MM.1S (cell line): ENCODE measurements around the gene LRRC28.

Source experiments
- DNase-seq: peaks from one replicate; pipeline ENCODE4 v3.0.0-alpha.2; 2015
- H2AFZ ChIP-seq: fragments of 300-600 bp; sonication (generic); 2 replicates; pipeline ENCODE4 v1.6.0; 2016; ENCODE audit warnings: antibody characterized with exemption, low read length
- H3F3A ChIP-seq: fragments of 300-600 bp; sonication (generic); 2 replicates; pipeline ENCODE4 v1.6.1; 2016; ENCODE audit warnings: mild to moderate bottlenecking, antibody characterized with exemption, low read length, moderate library complexity, mixed read lengths; ENCODE audit not compliant: insufficient read depth
- H3K27ac ChIP-seq: fragments of 300-600 bp; sonication (generic); 2 replicates; pipeline ENCODE4 v1.5.1; 2016; ENCODE audit warnings: mild to moderate bottlenecking, low read length
- H3K27me3 ChIP-seq: fragments of 300-600 bp; sonication (generic); replicated peaks from 2 replicates; pipeline ENCODE4 v1.6.0; 2016; ENCODE audit warnings: low read length; ENCODE audit not compliant: insufficient read depth
- H3K36me3 ChIP-seq: fragments of 300-600 bp; sonication (generic); replicated peaks from 2 replicates; pipeline ENCODE4 v1.6.1; 2016; ENCODE audit warnings: mild to moderate bottlenecking, low read length, mixed read lengths; ENCODE audit not compliant: insufficient read depth
- H3K4me1 ChIP-seq: fragments of 300-600 bp; sonication (generic); 2 replicates; pipeline ENCODE4 v1.6.1; 2016; ENCODE audit warnings: low read length, mixed read lengths
- H3K4me2 ChIP-seq: fragments of 300-600 bp; sonication (generic); 2 replicates; pipeline ENCODE4 v1.6.0; 2016; ENCODE audit warnings: low read depth, low read length
- H3K4me3 ChIP-seq: fragments of 300-600 bp; sonication (generic); 2 replicates; pipeline ENCODE4 v1.5.1; 2016; ENCODE audit warnings: low read length, mixed read lengths
- H3K79me2 ChIP-seq: fragments of 300-600 bp; sonication (generic); 2 replicates; pipeline ENCODE4 v1.6.1; 2016; ENCODE audit warnings: mixed run types, low read length, mixed read lengths
- H3K9ac ChIP-seq: fragments of 300-600 bp; sonication (generic); 2 replicates; pipeline ENCODE4 v1.6.1; 2016; ENCODE audit warnings: low read length, mixed read lengths
- H3K9me2 ChIP-seq: fragments of 300-600 bp; sonication (generic); replicated peaks from 2 replicates; pipeline ENCODE4 v1.6.1; 2016; ENCODE audit warnings: mild to moderate bottlenecking, low read length, mixed read lengths; ENCODE audit not compliant: insufficient read depth
- H3K9me3 ChIP-seq: fragments of 300-600 bp; sonication (generic); replicated peaks from 2 replicates; pipeline ENCODE4 v1.6.1; 2016; ENCODE audit warnings: mild to moderate bottlenecking, low read length, mixed read lengths; ENCODE audit not compliant: insufficient read depth
- H4K20me1 ChIP-seq: fragments of 300-600 bp; sonication (generic); 2 replicates; pipeline ENCODE4 v1.6.1; 2016; ENCODE audit warnings: mild to moderate bottlenecking, low read length, moderate library complexity, mixed read lengths; ENCODE audit not compliant: insufficient read depth
- CTCF ChIP-seq: fragments of 300-600 bp; sonication (generic); IDR thresholded peaks from 2 replicates; pipeline ENCODE4 v1.5.1; 2016; ENCODE audit warnings: antibody characterized with exemption, low read length, mixed read lengths
- EZH2 ChIP-seq: fragments of 300-600 bp; sonication (generic); optimal IDR thresholded peaks from 2 replicates; pipeline ENCODE3; 2017; ENCODE audit warnings: low read depth, mild to moderate bottlenecking, antibody characterized with exemption, low read length, mixed read lengths
- EZH2phosphoT487 ChIP-seq: fragments of 300-600 bp; sonication (generic); IDR thresholded peaks from 2 replicates; pipeline ENCODE4 v1.6.1; 2018; ENCODE audit warnings: antibody characterized with exemption, low read length

Gene LRRC28

GRCh38 chr15:99409097-99409473 is 157.8 kb downstream of the LRRC28 start:
- Histone ChIP-seq H3K4me1 (no peaks in the 10 kb centered on the region), H3F3A (no peaks in the 10 kb centered on the region), H3K9me3 (no peaks in the 10 kb centered on the region), H3K9me2 (no peaks in the 10 kb centered on the region), H3K4me3 (no peak overlapping the region), H2AFZ (no peak overlapping the region), H3K9ac (no peak overlapping the region), H3K79me2 (no peaks in the 10 kb centered on the region), H3K4me2 (no peak overlapping the region), H3K27me3 (no peaks in the 10 kb centered on the region), H4K20me1 (no peaks in the 10 kb centered on the region), H3K27ac (no peak overlapping the region), H3K36me3 (no peaks in the 10 kb centered on the region)
- DNase-seq: no peak
- TF ChIP-seq EZH2phosphoT487: no peak
- TF ChIP-seq EZH2: no peak
- no peak for TF ChIP-seq CTCF

- Histone ChIP-seq H3K4me2 (no peak overlapping the region), H3K27me3 (no peaks in the 10 kb centered on the region), H3K79me2 (no peaks in the 10 kb centered on the region), H2AFZ (no peak overlapping the region), H3K4me3 (no peak overlapping the region), H3K9me3 (no peaks in the 10 kb centered on the region), H3K9me2 (no peaks in the 10 kb centered on the region), H4K20me1 (no peaks in the 10 kb centered on the region), H3K36me3 (no peaks in the 10 kb centered on the region), H3K27ac (no peak overlapping the region), H3F3A (no peaks in the 10 kb centered on the region), H3K4me1 (no peaks in the 10 kb centered on the region), H3K9ac (no peak overlapping the region)
- no peak for DNase-seq
- TF ChIP-seq EZH2 (no peak), CTCF (no peak), EZH2phosphoT487 (no peak)
Observed at GRCh38 chr15:99409560-99409959, 158.3 kb downstream of the LRRC28 start.

- Histone ChIP-seq H3K4me2 (no peak overlapping the region), H3K9ac (no peak overlapping the region), H3K27ac (no peak overlapping the region), H3K36me3 (no peaks in the 10 kb centered on the region), H3K4me1 (no peaks in the 10 kb centered on the region), H3K9me2 (no peaks in the 10 kb centered on the region), H3K9me3 (no peaks in the 10 kb centered on the region), H3F3A (no peaks in the 10 kb centered on the region), H3K4me3 (no peak overlapping the region), H2AFZ (no peak overlapping the region), H3K79me2 (no peaks in the 10 kb centered on the region), H4K20me1 (no peaks in the 10 kb centered on the region), H3K27me3 (no peaks in the 10 kb centered on the region)
- TF ChIP-seq EZH2 (no peak), EZH2phosphoT487 (no peak), CTCF (no peak)
- no peak for DNase-seq
Observed at GRCh38 chr15:99410477-99410876, 159.2 kb downstream of the LRRC28 start.

GRCh38 chr15:99411234-99411633 is 160.0 kb downstream of the LRRC28 start:
- TF ChIP-seq EZH2phosphoT487 (no peak), EZH2 (no peak), CTCF (no peak)
- Histone ChIP-seq H3K36me3 (no peaks in the 10 kb centered on the region), H3K9me2 (no peaks in the 10 kb centered on the region), H2AFZ (no peak overlapping the region), H3F3A (no peaks in the 10 kb centered on the region), H3K4me2 (no peak overlapping the region), H3K9ac (no peak overlapping the region), H3K27me3 (no peaks in the 10 kb centered on the region), H3K27ac (no peak overlapping the region), H3K79me2 (no peaks in the 10 kb centered on the region), H3K4me3 (no peak overlapping the region), H3K4me1 (no peaks in the 10 kb centered on the region), H3K9me3 (no peaks in the 10 kb centered on the region), H4K20me1 (no peaks in the 10 kb centered on the region)
- DNase-seq: no peak
